HG03139 (cell line): ENCODE results near the gene ZNF396.

Experiments used
- ATAC-seq: cut with Tn5 transposase; IDR thresholded peaks from one replicate; pipeline ENCODE4 v1.9.1; 2021; ENCODE audit not compliant: unreplicated experiment

ZNF396 gene

GRCh38 chr18:35376742-35377695, at the start of gene ZNF396:
Gene ZNF396 (minus strand): TSS chr18:35377337. CDS start chr18:35374292, 3,045 bp downstream.
- peak; percentile 83 for ATAC-seq

- no peak for ATAC-seq
Measured at GRCh38 chr18:35426786-35427185, 49.6 kb upstream of the ZNF396 start.

GRCh38 chr18:35424356-35424755, 47.2 kb upstream of the ZNF396 start:
- ATAC-seq = no peak

GRCh38 chr18:35422237-35422636, 45.1 kb upstream of the ZNF396 start:
- no peak for ATAC-seq

- ATAC-seq = no peak
Measured at GRCh38 chr18:35418610-35419009, 41.5 kb upstream of the ZNF396 start.

GRCh38 chr18:35417223-35417622, 40.1 kb upstream of the ZNF396 start:
- ATAC-seq = no peak

GRCh38 chr18:35415511-35416073, 38.5 kb upstream of the ZNF396 start:
- no peak for ATAC-seq

GRCh38 chr18:35413163-35413511, 36.0 kb upstream of the ZNF396 start:
- ATAC-seq = no peak

- ATAC-seq = no peak
Measured at GRCh38 chr18:35411625-35412351, 34.7 kb upstream of the ZNF396 start.

- ATAC-seq = peak; percentile 80
Measured at GRCh38 chr18:35410561-35410960, 33.4 kb upstream of the ZNF396 start.

GRCh38 chr18:35409911-35410310, 32.8 kb upstream of the ZNF396 start:
- no peak for ATAC-seq

GRCh38 chr18:35408843-35409261, 31.7 kb upstream of the ZNF396 start:
- ATAC-seq = no peak

GRCh38 chr18:35407871-35408481, 30.8 kb upstream of the ZNF396 start:
- no peak for ATAC-seq

GRCh38 chr18:35406666-35407065, 29.5 kb upstream of the ZNF396 start:
- no peak for ATAC-seq

GRCh38 chr18:35397976-35398375, 20.8 kb upstream of the ZNF396 start:
- ATAC-seq = no peak

GRCh38 chr18:35393716-35394115, 16.6 kb upstream of the ZNF396 start:
- no peak for ATAC-seq

- ATAC-seq = no peak
Measured at GRCh38 chr18:35392375-35392774, 15.2 kb upstream of the ZNF396 start.

- no peak for ATAC-seq
Measured at GRCh38 chr18:35390951-35391700, 14.0 kb upstream of the ZNF396 start.

GRCh38 chr18:35389095-35389618, 12.0 kb upstream of the ZNF396 start:
- ATAC-seq = no peak

GRCh38 chr18:35387152-35387571, 10.0 kb upstream of the ZNF396 start:
- no peak for ATAC-seq
